ENCODE data around the gene MCC. TPM values are rescaled to one million over a fixed set of nuclear protein-coding genes. Genes with fewer than 3 reads are reported as not detected.

The MCC gene
- total RNA-seq, 2 experiments from 2014 or later, result 0.25 TPM; not detected in 1

- no peak for DNase-seq (ENCODE audit: low spot score)
- H3K79me2 ChIP-seq (ENCODE audit: insufficient read depth, low read depth, low read length), result no peaks in the 10 kb centered on the region
- no peak overlapping the region for H2AFZ ChIP-seq (ENCODE audit: low read length)
- no peaks in the 10 kb centered on the region for H3K9me3 ChIP-seq (ENCODE audit: low read length)
- no peaks in the 10 kb centered on the region for H3K4me1 ChIP-seq (ENCODE audit: insufficient read depth, low read length, poor library complexity, severe bottlenecking)
- no peak overlapping the region for H3K4me3 ChIP-seq (ENCODE audit: low read depth, low read length, poor library complexity, severe bottlenecking)
- H3K27ac ChIP-seq (ENCODE audit: low read depth, low read length, poor library complexity, severe bottlenecking), result no peak overlapping the region
- H3K4me2 ChIP-seq (ENCODE audit: low read length), result no peak overlapping the region
- intact Hi-C loops (cut with micrococcal nuclease; ENCODE audit: unreplicated experiment), result no loop called here
- CTCF ChIA-PET (ENCODE audit: unreplicated experiment), result no interaction called here
- H4K20me1 ChIP-seq (ENCODE audit: insufficient read depth, low read length), result no peaks in the 10 kb centered on the region
- H3K9me2 ChIP-seq (ENCODE audit: insufficient read depth, low read length), result no peaks in the 10 kb centered on the region
- BruUV-seq (replicated peaks), result no TSS peak
- no peak for TF ChIP-seq EZH2phosphoT487 (IDR thresholded peaks at IDR 0.05; ENCODE audit: borderline replicate concordance, low read depth, low read length)
- no peak for TF ChIP-seq CTCF (conservative IDR thresholded peaks at IDR 0.05; ENCODE audit: low read length)
- POLR2A ChIA-PET, result interaction anchor here (1.0 kb wide), 1 partner anchor 13 kb away, joined by 3 read pairs; no protein-coding TSS in a partner anchor
- H3K36me3 ChIP-seq (ENCODE audit: insufficient read depth, low read length), result no peaks in the 10 kb centered on the region
Observed at GRCh38 chr5:113203916-113204315, 284.3 kb downstream of the MCC start.

- POLR2A ChIA-PET, result interaction anchor here (1.0 kb wide), 1 partner anchor 13 kb away, joined by 3 read pairs; no protein-coding TSS in a partner anchor
- no peak overlapping the region for H2AFZ ChIP-seq (ENCODE audit: low read length)
- no peak overlapping the region for H3K4me3 ChIP-seq (ENCODE audit: low read depth, low read length, poor library complexity, severe bottlenecking)
- DNase-seq (ENCODE audit: low spot score), result no peak
- no peaks in the 10 kb centered on the region for H3K36me3 ChIP-seq (ENCODE audit: insufficient read depth, low read length)
- H3K9me2 ChIP-seq (ENCODE audit: insufficient read depth, low read length), result no peaks in the 10 kb centered on the region
- no peak overlapping the region for H3K4me2 ChIP-seq (ENCODE audit: low read length)
- H3K9me3 ChIP-seq (ENCODE audit: low read length), result no peaks in the 10 kb centered on the region
- H4K20me1 ChIP-seq (ENCODE audit: insufficient read depth, low read length), result no peaks in the 10 kb centered on the region
- TF ChIP-seq EZH2phosphoT487 (IDR thresholded peaks at IDR 0.05; ENCODE audit: borderline replicate concordance, low read depth, low read length), result no peak
- CTCF ChIA-PET (ENCODE audit: unreplicated experiment), result no interaction called here
- no TSS peak for BruUV-seq (replicated peaks)
- H3K4me1 ChIP-seq (ENCODE audit: insufficient read depth, low read length, poor library complexity, severe bottlenecking), result no peaks in the 10 kb centered on the region
- H3K79me2 ChIP-seq (ENCODE audit: insufficient read depth, low read depth, low read length), result no peaks in the 10 kb centered on the region
- no peak overlapping the region for H3K27ac ChIP-seq (ENCODE audit: low read depth, low read length, poor library complexity, severe bottlenecking)
- intact Hi-C loops (cut with micrococcal nuclease; ENCODE audit: unreplicated experiment), result no loop called here
Observed at GRCh38 chr5:113202746-113203716, 285.2 kb downstream of the MCC start.

DNA sequence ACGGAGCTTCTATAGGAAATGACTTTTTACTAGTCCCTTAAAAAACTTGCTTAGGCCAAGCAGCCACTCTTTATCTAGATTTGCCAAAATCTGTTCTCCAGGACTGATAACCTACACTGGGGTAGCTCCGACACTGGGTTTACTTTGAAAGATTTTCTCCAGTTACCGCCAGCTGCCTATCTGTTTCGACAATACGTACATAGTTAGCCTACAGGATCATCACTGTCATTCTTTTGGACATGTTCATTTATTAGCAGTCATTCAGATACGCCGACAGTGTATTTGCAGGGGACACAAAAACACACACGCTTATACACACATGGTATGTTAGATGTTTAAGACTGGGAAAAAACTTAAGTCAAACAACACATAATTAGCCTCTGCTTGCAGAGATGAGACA is 286.0 kb downstream of the MCC start:
- H3K4me2 ChIP-seq (ENCODE audit: low read length), result no peak overlapping the region
- intact Hi-C loops (cut with micrococcal nuclease; ENCODE audit: unreplicated experiment), result no loop called here
- H3K9me2 ChIP-seq (ENCODE audit: insufficient read depth, low read length), result no peaks in the 10 kb centered on the region
- H3K36me3 ChIP-seq (ENCODE audit: insufficient read depth, low read length), result no peaks in the 10 kb centered on the region
- no peak for DNase-seq (ENCODE audit: low spot score)
- no TSS peak for BruUV-seq (replicated peaks)
- no peaks in the 10 kb centered on the region for H3K4me1 ChIP-seq (ENCODE audit: insufficient read depth, low read length, poor library complexity, severe bottlenecking)
- no peak for TF ChIP-seq CTCF (conservative IDR thresholded peaks at IDR 0.05; ENCODE audit: low read length)
- no peak for TF ChIP-seq EZH2phosphoT487 (IDR thresholded peaks at IDR 0.05; ENCODE audit: borderline replicate concordance, low read depth, low read length)
- no peak overlapping the region for H2AFZ ChIP-seq (ENCODE audit: low read length)
- H4K20me1 ChIP-seq (ENCODE audit: insufficient read depth, low read length), result no peaks in the 10 kb centered on the region
- ChIA-PET POLR2A (interaction anchor here (0.9 kb wide), 1 partner anchor 14 kb away, joined by 3 read pairs; no protein-coding TSS in a partner anchor), CTCF (ENCODE audit: unreplicated experiment) (no interaction called here)
- H3K27ac ChIP-seq (ENCODE audit: low read depth, low read length, poor library complexity, severe bottlenecking), result no peak overlapping the region
- no peaks in the 10 kb centered on the region for H3K9me3 ChIP-seq (ENCODE audit: low read length)
- no peaks in the 10 kb centered on the region for H3K79me2 ChIP-seq (ENCODE audit: insufficient read depth, low read depth, low read length)
- no peak overlapping the region for H3K4me3 ChIP-seq (ENCODE audit: low read depth, low read length, poor library complexity, severe bottlenecking)
